CD4-positive, alpha-beta memory T cell (primary cell): Measurements from ENCODE around the gene RILPL1. TPM values are rescaled to one million over a fixed set of nuclear protein-coding genes. Genes with fewer than 3 reads are reported as not detected.

Source experiments
- CTCF ChIA-PET: fragments of 350-600 bp; sonication (Branson Sonifier 250); formaldehyde crosslinking; loops from one replicate; lab custom pipeline; 2021; ENCODE audit warnings: inconsistent platforms; ENCODE audit not compliant: partially characterized antibody; lab: Charles Lee
- POLR2A ChIA-PET: fragments of 350-600 bp; sonication (Branson Sonifier 250); formaldehyde crosslinking; loops from one replicate; lab custom pipeline; 2021; ENCODE audit not compliant: partially characterized antibody; lab: Charles Lee
- DNase-seq, 5 donors: peaks; one replicate each; pipeline versions ENCODE4 v3.0.0 to v3.0.0-alpha.2; 2020 to 2022; ENCODE audit warnings: mixed read lengths in 1 of 5
- H3K27ac ChIP-seq: one replicate; pipeline ENCODE4 v1.7.0; 2013; ENCODE audit warnings: low read depth, low read length
- H3K27me3 ChIP-seq: 2 replicates; pipeline ENCODE4 v1.7.0; 2013; ENCODE audit warnings: mild to moderate bottlenecking, low read length, moderate library complexity; ENCODE audit not compliant: insufficient read depth
- H3K36me3 ChIP-seq: 2 replicates; pipeline ENCODE4 v1.7.0; 2013; ENCODE audit warnings: mild to moderate bottlenecking, low read length, moderate library complexity; ENCODE audit not compliant: insufficient read depth
- H3K4me1 ChIP-seq: 2 replicates; pipeline ENCODE4 v1.7.0; 2013; ENCODE audit warnings: mild to moderate bottlenecking, low read length, moderate library complexity; ENCODE audit not compliant: insufficient read depth
- H3K4me3 ChIP-seq, 2 donors: one replicate each; pipeline ENCODE4 v1.7.0; 2013; ENCODE audit warnings: low read length in 2 of 2, mild to moderate bottlenecking in 1 of 2
- H3K9me3 ChIP-seq, 2 donors: one replicate each; pipeline ENCODE4 v1.7.0; 2013; ENCODE audit warnings: low read length in 2 of 2, control low read depth in 1 of 2; ENCODE audit not compliant: control insufficient read depth in 1 of 2
- H3K27ac Mint-ChIP-seq, 7 donors: one replicate each; pipeline ENCODE4 v1.8.0; 2020 to 2021; ENCODE audit warnings: mixed read lengths in 7 of 7, mild to moderate bottlenecking in 6 of 7, inconsistent platforms in 3 of 7, moderate library complexity in 3 of 7
- H3K27me3 Mint-ChIP-seq, 2 donors: one replicate each; pipeline ENCODE4 v1.8.0; 2020 to 2021; ENCODE audit warnings: mixed read lengths in 2 of 2
- H3K36me3 Mint-ChIP-seq, 2 donors: one replicate each; pipeline ENCODE4 v1.8.0; 2020 to 2021; ENCODE audit warnings: mixed read lengths in 2 of 2, inconsistent platforms in 1 of 2, mild to moderate bottlenecking in 1 of 2
- H3K4me1 Mint-ChIP-seq, 4 donors: one replicate each; pipeline ENCODE4 v1.8.0; 2020 to 2021; ENCODE audit warnings: mixed read lengths in 4 of 4, mild to moderate bottlenecking in 1 of 4
- H3K4me3 Mint-ChIP-seq, 8 donors: one replicate each; pipeline ENCODE4 v1.8.0; 2020 to 2021; ENCODE audit warnings: mixed read lengths in 8 of 8, mild to moderate bottlenecking in 7 of 8, moderate library complexity in 6 of 8, inconsistent platforms in 3 of 8
- H3K9me3 Mint-ChIP-seq, 8 donors: one replicate each; pipeline ENCODE4 v1.8.0; 2020 to 2021; ENCODE audit warnings: mixed read lengths in 8 of 8, mild to moderate bottlenecking in 5 of 8, inconsistent platforms in 3 of 8, moderate library complexity in 1 of 8
- intact Hi-C: fragments of 100-400 bp; cut with micrococcal nuclease; formaldehyde crosslinking; loops from one replicate; pipeline ENCODE4 v1.15.1; 2023
- polyA plus RNA-seq, 2 donors: library from polyadenylated mRNA; unstranded; fragments of 300-500 nt; fragmentation: Illumina TruSeq; gene quantifications; one replicate each; pipeline ENCODE4 v1.2.3, GENCODE V29; 2021
- total RNA-seq, 2 experiments: library from RNA; stranded (reverse); gene quantifications; one replicate each; pipeline ENCODE4 v1.2.3, GENCODE V29; 2021

Gene RILPL1
- total and polyA plus RNA-seq, 4 experiments from 2014 or later, result 0.54 to 8.5 (median 8.1) TPM; not detected in 1

GRCh38 chr12:123512838-123513665 is 20.5 kb downstream of the RILPL1 start:
- peaks cover 7 to 12% of the 10 kb centered on the region in 2 donors for H3K36me3 Mint-ChIP-seq
- no peaks in the 10 kb centered on the region for H3K27me3 Mint-ChIP-seq
- H3K27ac ChIP-seq, result no peak overlapping the region
- CTCF ChIA-PET, result no interaction called here
- H3K9me3 Mint-ChIP-seq, result no peaks in the 10 kb centered on the region
- no peaks in the 10 kb centered on the region for H3K4me1 ChIP-seq
- no peak for DNase-seq
- H3K36me3 ChIP-seq, result no peaks in the 10 kb centered on the region
- POLR2A ChIA-PET, result no interaction called here
- H3K4me3 Mint-ChIP-seq, result no peak overlapping the region
- H3K27ac Mint-ChIP-seq, result no peak overlapping the region
- H3K27me3 ChIP-seq, result no peaks in the 10 kb centered on the region
- no peaks in the 10 kb centered on the region for H3K9me3 ChIP-seq
- peaks cover 0 to 2% (median under 1%) of the 10 kb centered on the region in 4 donors for H3K4me1 Mint-ChIP-seq
- intact Hi-C loops, result no loop called here
- no peak overlapping the region for H3K4me3 ChIP-seq

DNA sequence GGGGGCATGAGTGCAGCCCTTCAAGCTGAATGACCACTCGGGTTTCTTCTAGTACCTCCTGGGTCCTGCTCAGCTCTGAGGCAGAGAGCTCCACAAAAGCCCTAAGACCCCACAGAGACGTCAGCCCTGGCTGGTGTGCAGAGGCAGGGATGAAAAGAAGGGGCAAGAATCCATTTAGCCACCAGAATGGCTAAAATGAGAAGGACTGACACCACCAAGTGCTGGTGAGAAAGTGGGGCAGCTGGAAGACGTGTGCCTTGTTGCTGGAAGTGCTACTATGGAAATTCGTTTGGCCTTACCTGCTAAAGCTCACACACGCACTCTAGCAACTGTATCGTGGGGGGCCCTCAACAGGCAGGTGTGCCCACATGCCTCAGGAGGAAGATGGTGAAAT is 26.7 kb downstream of the RILPL1 start:
- DNase-seq, result no peak
- H3K27ac Mint-ChIP-seq, result peak overlapping the region in 1 of 7 donors; percentile 85
- Histone ChIP-seq H3K27ac (no peak overlapping the region), H3K36me3 (no peaks in the 10 kb centered on the region), H3K4me1 (no peaks in the 10 kb centered on the region), H3K27me3 (no peaks in the 10 kb centered on the region), H3K9me3 (no peaks in the 10 kb centered on the region), H3K4me3 (no peak overlapping the region)
- H3K36me3 Mint-ChIP-seq, result peaks cover 0 to 3% of the 10 kb centered on the region in 2 donors
- ChIA-PET CTCF (interaction anchor here (0.6 kb wide), 1 partner anchor 10 kb away, joined by 3 read pairs; no protein-coding TSS in a partner anchor), POLR2A (no interaction called here)
- peaks cover 0 to 2% (median under 1%) of the 10 kb centered on the region in 4 donors for H3K4me1 Mint-ChIP-seq
- intact Hi-C loops, result no loop called here
- H3K4me3 Mint-ChIP-seq, result no peak overlapping the region
- no peaks in the 10 kb centered on the region for H3K9me3 Mint-ChIP-seq
- no peaks in the 10 kb centered on the region for H3K27me3 Mint-ChIP-seq

DNA sequence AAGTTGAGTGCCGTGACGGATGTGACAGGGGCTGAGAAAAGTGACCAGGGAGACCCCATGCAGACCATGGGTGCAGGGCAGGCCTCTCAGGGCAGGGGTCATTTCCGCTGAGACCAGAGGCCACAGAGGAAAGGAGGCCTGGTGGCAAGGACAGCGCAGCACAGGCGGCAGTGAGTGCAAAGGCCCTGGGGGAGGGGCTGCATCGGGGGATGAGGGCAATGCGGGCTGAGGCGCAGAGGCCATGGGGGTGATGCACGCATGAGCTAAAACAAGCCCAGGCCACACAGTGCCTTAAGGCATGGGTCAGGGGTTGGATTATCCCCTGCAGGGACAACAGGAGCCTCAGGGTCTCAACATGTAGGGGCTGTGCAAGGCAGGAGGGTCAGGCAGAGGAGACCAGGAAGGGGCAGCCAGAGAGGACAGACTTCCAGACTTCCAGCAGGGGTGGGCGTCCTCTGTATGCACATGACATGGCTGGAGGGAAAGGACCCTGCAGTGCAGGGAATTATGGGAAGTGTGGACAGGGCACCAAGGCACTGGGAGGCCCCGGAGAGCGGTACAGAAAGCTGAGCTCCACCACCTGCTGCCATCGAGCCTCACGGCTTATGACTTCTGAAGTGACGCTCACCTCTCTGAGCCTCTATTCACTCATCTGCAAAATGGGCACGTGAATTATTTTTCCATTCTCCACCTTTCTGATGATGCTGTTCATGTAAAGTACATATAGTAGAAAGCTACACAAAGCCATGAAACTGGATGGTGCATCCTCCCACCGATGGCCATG is 27.3 kb downstream of the RILPL1 start:
- H3K27me3 Mint-ChIP-seq, result no peaks in the 10 kb centered on the region

DNA sequence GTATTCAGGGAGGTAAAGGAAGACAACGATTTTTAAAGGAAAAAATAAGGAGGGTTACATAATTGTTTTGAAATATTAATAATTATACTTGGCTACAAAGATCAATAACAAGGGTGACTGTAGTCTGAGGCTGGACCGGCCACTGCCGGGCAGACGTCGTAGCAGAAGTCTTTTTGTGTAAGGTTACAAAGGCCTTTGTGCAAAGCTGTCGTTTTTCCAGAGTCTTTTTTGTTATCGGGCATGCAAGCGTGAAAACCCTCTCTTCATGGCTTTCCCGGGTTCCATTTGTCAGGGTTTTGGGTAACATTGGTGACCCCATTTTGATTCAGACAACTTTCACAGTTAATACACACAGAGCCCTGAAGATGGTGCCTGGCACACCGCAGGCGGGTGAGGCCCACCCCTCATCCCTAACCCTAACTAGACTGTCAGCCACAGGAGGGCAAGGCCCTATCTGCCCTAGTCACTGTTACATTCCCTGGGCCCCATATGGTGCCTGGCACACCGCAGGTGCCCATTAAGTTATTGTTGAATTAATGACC is 31.3 kb downstream of the RILPL1 start:
- DNase-seq, result no peak
- no peaks in the 10 kb centered on the region for H3K9me3 Mint-ChIP-seq
- H3K27me3 ChIP-seq, result no peaks in the 10 kb centered on the region
- no peak overlapping the region for H3K4me3 Mint-ChIP-seq
- no peak overlapping the region for H3K27ac Mint-ChIP-seq
- H3K27ac ChIP-seq, result no peak overlapping the region
- no peaks in the 10 kb centered on the region for H3K4me1 ChIP-seq
- peaks cover 0 to 3% (median 0%) of the 10 kb centered on the region in 4 donors for H3K4me1 Mint-ChIP-seq
- H3K27me3 Mint-ChIP-seq, result no peaks in the 10 kb centered on the region
- no peaks in the 10 kb centered on the region for H3K36me3 ChIP-seq
- H3K9me3 ChIP-seq, result no peaks in the 10 kb centered on the region
- peaks cover 4 to 14% of the 10 kb centered on the region in 2 donors for H3K36me3 Mint-ChIP-seq
- CTCF ChIA-PET, result no interaction called here
- intact Hi-C loops, result no loop called here
- no peak overlapping the region for H3K4me3 ChIP-seq
- POLR2A ChIA-PET, result no interaction called here

More for the DNA sequence above, 27.3 kb downstream of the RILPL1 start:
- Mint-ChIP-seq H3K36me3 (peaks cover 0 to 3% of the 10 kb centered on the region in 2 donors), H3K4me1 (peaks cover 0 to 2% (median under 1%) of the 10 kb centered on the region in 4 donors), H3K9me3 (no peaks in the 10 kb centered on the region), H3K27ac (peak overlapping the region in 2 of 7 donors; percentile 62 to 85), H3K4me3 (no peak overlapping the region)
- no peak for DNase-seq
- no peaks in the 10 kb centered on the region for H3K36me3 ChIP-seq
- no peaks in the 10 kb centered on the region for H3K27me3 ChIP-seq
- no peak overlapping the region for H3K4me3 ChIP-seq
- no peaks in the 10 kb centered on the region for H3K4me1 ChIP-seq
- no peaks in the 10 kb centered on the region for H3K9me3 ChIP-seq
- POLR2A ChIA-PET, result no interaction called here
- no peak overlapping the region for H3K27ac ChIP-seq
- intact Hi-C loops, result no loop called here
- CTCF ChIA-PET, result interaction anchor here (0.6 kb wide), 1 partner anchor 10 kb away, joined by 3 read pairs; no protein-coding TSS in a partner anchor

DNA sequence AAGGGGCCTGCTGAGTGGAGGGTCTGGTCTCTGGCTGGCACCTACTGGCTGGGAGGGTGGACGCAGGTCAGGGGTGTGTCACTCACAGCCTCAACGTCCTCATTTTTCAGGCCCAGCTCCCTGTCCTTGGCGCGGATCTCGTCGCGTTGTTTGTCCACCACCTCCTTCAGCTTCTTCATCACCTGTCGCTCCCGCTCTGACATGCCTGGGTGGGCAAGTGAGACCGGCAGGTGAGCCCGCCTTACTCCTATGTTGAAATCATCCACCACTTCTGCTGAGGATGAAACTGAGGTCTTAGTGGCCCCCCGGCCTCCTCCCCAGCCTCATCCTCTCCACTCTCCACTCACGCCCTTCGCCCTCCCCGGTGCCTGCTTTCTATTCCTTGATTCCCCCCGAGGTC is 34.2 kb downstream of the RILPL1 start:
- POLR2A ChIA-PET, result no interaction called here
- intact Hi-C loops, result no loop called here
- CTCF ChIA-PET, result no interaction called here

DNA sequence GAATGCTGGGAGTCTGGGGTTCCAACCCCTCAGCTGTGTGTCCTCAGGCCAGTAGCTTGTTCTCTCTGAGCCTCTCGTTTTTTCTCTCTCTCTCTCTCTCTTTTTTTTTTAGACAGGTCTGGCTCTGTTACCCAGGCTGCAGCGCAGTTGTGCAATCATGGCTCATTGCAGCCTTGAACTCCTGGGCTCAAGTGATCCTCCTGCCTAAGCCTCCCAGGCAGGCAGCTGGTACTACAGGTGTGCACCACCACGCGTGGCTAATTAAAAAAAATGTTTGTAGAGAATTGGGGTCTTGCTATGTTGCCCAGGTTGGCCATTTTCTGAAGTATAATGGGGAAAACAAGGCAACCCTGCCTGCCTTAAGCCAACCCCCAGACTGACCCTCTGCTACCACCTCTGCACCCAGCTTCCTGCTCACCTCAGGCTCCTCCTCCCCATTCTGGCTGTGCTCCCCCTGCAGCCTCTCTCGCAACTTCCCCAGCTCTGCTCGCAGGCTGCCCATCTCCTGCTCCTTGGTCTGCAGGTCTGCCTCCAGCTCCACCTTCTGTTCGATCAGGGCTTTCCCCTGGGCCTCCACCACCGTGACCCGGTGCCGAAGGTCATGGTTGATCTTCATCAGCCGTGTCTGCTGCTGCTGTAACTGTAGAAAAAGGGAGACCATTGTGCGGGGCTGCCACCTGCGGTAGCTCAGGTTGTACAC is 35.2 kb downstream of the RILPL1 start:
- Mint-ChIP-seq H3K36me3 (peaks cover 4 to 17% of the 10 kb centered on the region in 2 donors), H3K27me3 (no peaks in the 10 kb centered on the region), H3K27ac (no peak overlapping the region), H3K4me3 (no peak overlapping the region), H3K9me3 (no peaks in the 10 kb centered on the region), H3K4me1 (peaks cover 0 to 3% (median 0%) of the 10 kb centered on the region in 4 donors)
- no peaks in the 10 kb centered on the region for H3K4me1 ChIP-seq
- DNase-seq, result no peak
- intact Hi-C loops, result no loop called here
- ChIA-PET POLR2A (interaction anchor here (0.6 to 1.5 kb wide), 2 partner anchors 65 to 114 kb away, joined by 3 to 4 read pairs; partner anchors contain the start of gene KMT5A), CTCF (no interaction called here)
- H3K27me3 ChIP-seq, result no peaks in the 10 kb centered on the region
- no peak overlapping the region for H3K27ac ChIP-seq
- H3K4me3 ChIP-seq, result no peak overlapping the region
- H3K9me3 ChIP-seq, result no peaks in the 10 kb centered on the region
- no peaks in the 10 kb centered on the region for H3K36me3 ChIP-seq

More for the DNA sequence above, 34.2 kb downstream of the RILPL1 start:
- Histone ChIP-seq H3K4me3 (no peak overlapping the region), H3K4me1 (no peaks in the 10 kb centered on the region), H3K9me3 (no peaks in the 10 kb centered on the region), H3K36me3 (no peaks in the 10 kb centered on the region), H3K27ac (no peak overlapping the region), H3K27me3 (no peaks in the 10 kb centered on the region)
- Mint-ChIP-seq H3K27ac (no peak overlapping the region), H3K36me3 (peaks cover 4 to 17% of the 10 kb centered on the region in 2 donors), H3K4me1 (peaks cover 0 to 3% (median 0%) of the 10 kb centered on the region in 4 donors), H3K9me3 (no peaks in the 10 kb centered on the region), H3K27me3 (no peaks in the 10 kb centered on the region), H3K4me3 (no peak overlapping the region)
- no peak for DNase-seq
